Chondrocyte (in vitro differentiated cells): ENCODE results near the gene WIZ. TPM values are rescaled to one million over a fixed set of nuclear protein-coding genes. Genes with fewer than 3 reads are reported as not detected.
A peak's percentile ranks its signal among the peaks of the same experiment; 100 is the strongest.

ENCODE experiments used
- DNase-seq: peaks from one replicate; pipeline ENCODE4 v3.0.0; 2021; ENCODE audit warnings: mixed read lengths, low spot score
- H3K27ac Mint-ChIP-seq: one replicate; pipeline ENCODE4 v1.8.0; 2021; ENCODE audit warnings: mild to moderate bottlenecking, moderate library complexity, mixed read lengths; ENCODE audit not compliant: unreplicated experiment
- H3K27me3 Mint-ChIP-seq: 2 replicates; pipeline ENCODE4 v1.8.0; 2021; ENCODE audit warnings: low read depth, mixed read lengths
- H3K36me3 Mint-ChIP-seq: 2 replicates; pipeline ENCODE4 v1.8.0; 2021; ENCODE audit warnings: low read depth, mixed read lengths
- H3K4me1 Mint-ChIP-seq: 2 replicates; pipeline ENCODE4 v1.8.0; 2021; ENCODE audit warnings: low read depth, mild to moderate bottlenecking, mixed read lengths
- H3K4me3 Mint-ChIP-seq: one replicate; pipeline ENCODE4 v1.8.0; 2021; ENCODE audit warnings: mild to moderate bottlenecking, moderate library complexity, mixed read lengths; ENCODE audit not compliant: unreplicated experiment
- H3K9me3 Mint-ChIP-seq: 2 replicates; pipeline ENCODE4 v1.8.0; 2021; ENCODE audit warnings: low read depth, mixed read lengths
- total RNA-seq: library from RNA; stranded (reverse); gene quantifications from 3 replicates; pipeline ENCODE4 v1.2.1, GENCODE V29; 2021
- TF ChIP-seq, protein P1 (sequence below): fragments of 200-600 bp; sonication (generic); IDR thresholded peaks from 2 replicates; pipeline ENCODE4 v1.5.0; 2021; ENCODE audit warnings: antibody characterized with exemption, mild to moderate bottlenecking, moderate library complexity

The WIZ gene
- total RNA-seq, 1 donor from 2014 or later: 52.4 TPM

GRCh38 chr19:15468675-15469512, 19.1 kb upstream of the WIZ start:
- H3K27me3 Mint-ChIP-seq: peaks cover 25% of the 10 kb centered on the region
- peaks cover 9% of the 10 kb centered on the region for H3K4me1 Mint-ChIP-seq
- no peak overlapping the region for H3K27ac Mint-ChIP-seq
- H3K4me3 Mint-ChIP-seq: peak overlapping the region; percentile 16
- H3K9me3 Mint-ChIP-seq: peaks cover 5% of the 10 kb centered on the region
- H3K36me3 Mint-ChIP-seq: no peaks in the 10 kb centered on the region
- TF ChIP-seq, protein P1, sequence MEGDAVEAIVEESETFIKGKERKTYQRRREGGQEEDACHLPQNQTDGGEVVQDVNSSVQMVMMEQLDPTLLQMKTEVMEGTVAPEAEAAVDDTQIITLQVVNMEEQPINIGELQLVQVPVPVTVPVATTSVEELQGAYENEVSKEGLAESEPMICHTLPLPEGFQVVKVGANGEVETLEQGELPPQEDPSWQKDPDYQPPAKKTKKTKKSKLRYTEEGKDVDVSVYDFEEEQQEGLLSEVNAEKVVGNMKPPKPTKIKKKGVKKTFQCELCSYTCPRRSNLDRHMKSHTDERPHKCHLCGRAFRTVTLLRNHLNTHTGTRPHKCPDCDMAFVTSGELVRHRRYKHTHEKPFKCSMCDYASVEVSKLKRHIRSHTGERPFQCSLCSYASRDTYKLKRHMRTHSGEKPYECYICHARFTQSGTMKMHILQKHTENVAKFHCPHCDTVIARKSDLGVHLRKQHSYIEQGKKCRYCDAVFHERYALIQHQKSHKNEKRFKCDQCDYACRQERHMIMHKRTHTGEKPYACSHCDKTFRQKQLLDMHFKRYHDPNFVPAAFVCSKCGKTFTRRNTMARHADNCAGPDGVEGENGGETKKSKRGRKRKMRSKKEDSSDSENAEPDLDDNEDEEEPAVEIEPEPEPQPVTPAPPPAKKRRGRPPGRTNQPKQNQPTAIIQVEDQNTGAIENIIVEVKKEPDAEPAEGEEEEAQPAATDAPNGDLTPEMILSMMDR: no peak
- DNase-seq: peak; percentile 76

DNA sequence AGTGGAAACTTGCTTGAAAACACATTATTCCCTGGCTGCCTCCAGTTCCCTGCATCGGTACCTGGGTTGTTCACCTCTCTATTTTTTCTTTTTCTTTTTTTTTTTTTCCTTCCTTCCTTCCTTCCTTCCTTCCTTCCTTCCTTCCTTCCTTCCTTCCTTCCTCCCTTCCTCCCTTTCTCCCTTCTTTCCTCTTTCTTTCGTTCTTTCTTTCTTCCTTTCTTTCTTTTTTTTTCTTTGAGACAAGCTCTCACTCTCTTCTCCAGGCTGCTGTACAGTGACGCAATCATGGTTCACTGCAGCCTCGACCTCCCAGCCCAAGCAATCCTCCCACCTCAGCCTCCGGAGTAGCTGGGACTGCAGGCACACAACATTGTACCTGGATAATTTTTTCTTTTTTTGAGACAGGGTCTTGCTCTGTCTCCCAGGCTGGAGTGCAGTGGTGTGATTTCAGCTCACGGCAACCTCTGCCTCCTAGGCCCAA, 18.0 kb upstream of the WIZ start:
- H3K27me3 Mint-ChIP-seq: peaks cover 25% of the 10 kb centered on the region
- no peaks in the 10 kb centered on the region for H3K36me3 Mint-ChIP-seq
- peak overlapping the region; percentile 36 for H3K27ac Mint-ChIP-seq
- no peak overlapping the region for H3K4me3 Mint-ChIP-seq
- H3K9me3 Mint-ChIP-seq: peaks cover 2% of the 10 kb centered on the region
- H3K4me1 Mint-ChIP-seq: peaks cover 9% of the 10 kb centered on the region
- TF ChIP-seq, protein P1: no peak
- no peak for DNase-seq

DNA sequence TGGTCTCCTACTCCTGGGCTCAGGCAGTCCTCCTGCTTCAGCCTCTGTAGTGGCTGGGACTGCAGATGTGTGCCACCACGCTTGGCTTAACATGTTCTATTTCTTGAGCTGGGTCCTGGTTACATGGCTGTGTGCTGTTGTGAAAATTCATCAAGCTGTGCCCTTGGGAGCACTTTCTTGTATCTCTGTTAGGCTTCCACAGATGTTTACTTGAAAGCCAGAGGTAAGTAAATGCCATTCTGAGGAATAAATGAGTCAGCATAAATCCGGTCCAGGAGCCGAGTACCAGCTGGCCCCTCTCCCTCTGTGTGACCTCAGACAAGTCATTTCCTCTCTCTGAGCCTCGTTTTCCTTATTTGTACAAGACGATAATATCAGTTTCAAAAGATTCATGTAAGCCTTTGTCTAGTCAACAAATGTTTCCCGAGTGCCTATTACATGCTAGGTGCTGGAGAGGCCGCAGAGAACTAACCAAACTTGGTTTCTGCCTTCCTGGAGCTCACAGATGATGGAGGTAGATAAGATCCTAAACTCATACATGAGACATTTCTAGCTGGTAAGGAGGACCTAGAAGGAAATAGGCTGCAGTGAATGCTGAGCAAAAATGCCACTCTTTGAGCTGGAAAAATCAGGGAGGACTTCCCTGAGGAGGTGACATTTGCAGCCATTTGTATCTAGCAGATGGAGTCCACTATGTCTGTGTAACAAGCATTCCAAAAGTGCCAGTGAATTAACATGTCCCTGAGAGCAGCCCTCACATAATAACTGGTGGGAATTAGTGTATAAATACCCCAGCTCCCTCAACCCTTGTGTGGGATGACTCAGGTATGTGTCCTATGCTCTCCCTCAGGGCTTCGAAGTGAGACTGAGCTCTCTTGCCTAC, 17.3 kb upstream of the WIZ start:
- peak; percentile 12 for DNase-seq
- H3K36me3 Mint-ChIP-seq: no peaks in the 10 kb centered on the region
- H3K27me3 Mint-ChIP-seq: peaks cover 25% of the 10 kb centered on the region
- no peaks in the 10 kb centered on the region for H3K9me3 Mint-ChIP-seq
- TF ChIP-seq, protein P1: no peak
- H3K4me1 Mint-ChIP-seq: peaks cover 9% of the 10 kb centered on the region
- H3K4me3 Mint-ChIP-seq: no peak overlapping the region
- no peak overlapping the region for H3K27ac Mint-ChIP-seq

- TF ChIP-seq, protein P1: no peak
- Mint-ChIP-seq H3K4me1 (peaks cover 9% of the 10 kb centered on the region), H3K4me3 (no peak within 1 kb of the TSS), H3K27me3 (peaks cover 30% of the 10 kb centered on the region), H3K27ac (no peak within 1 kb of the TSS), H3K36me3 (no peaks in the 10 kb centered on the region), H3K9me3 (no peaks in the 10 kb centered on the region)
- DNase-seq: no peak
Observed at GRCh38 chr19:15464394-15465385, 14.9 kb upstream of the WIZ start, which contains the start of gene RASAL3. Gene RASAL3, minus strand, starts transcription at chr19:15464544. Its CDS starts 186 bp downstream, at chr19:15464358.
